HepG2 (cell line): ENCODE data around the gene WDR47. TPM values are rescaled to one million over a fixed set of nuclear protein-coding genes. Genes with fewer than 3 reads are reported as not detected.
A peak's percentile ranks its signal among the peaks of the same experiment; 100 is the strongest.

ENCODE experiments used
- RFX5 ChIP-seq: IDR thresholded peaks from 2 replicates; pipeline ENCODE4 v1.6.1; 2011; ENCODE audit warnings: low read depth, low read length, improper control_type of control experiment
- SRSF4 ChIP-seq: fragments of 200-400 bp; formaldehyde crosslinking; IDR thresholded peaks from one replicate; pipeline ENCODE4 v1.6.1; 2018; ENCODE audit warnings: mild to moderate bottlenecking, low read depth, low read length, moderate library complexity; ENCODE audit not compliant: poor library complexity, severe bottlenecking
- SRSF9 ChIP-seq: fragments of 200-400 bp; formaldehyde crosslinking; IDR thresholded peaks from 2 replicates; pipeline ENCODE4 v1.6.1; 2018; ENCODE audit warnings: borderline replicate concordance, mild to moderate bottlenecking, low read depth, low read length; ENCODE audit not compliant: insufficient read depth, poor library complexity, severe bottlenecking
- ZNF451 ChIP-seq: sonication (generic); formaldehyde crosslinking; IDR thresholded peaks from 2 replicates; pipeline ENCODE4 v1.5.0; 2020; ENCODE audit warnings: mild to moderate bottlenecking, missing genetic modification reagents
- ZNF75D ChIP-seq: sonication (generic); formaldehyde crosslinking; IDR thresholded peaks from 2 replicates; pipeline ENCODE4 v1.8.1; 2023; ENCODE audit warnings: missing genetic modification reagents, mild to moderate bottlenecking, borderline replicate concordance
- ZNF766 ChIP-seq: sonication (generic); formaldehyde crosslinking; IDR thresholded peaks from 2 replicates; pipeline ENCODE4 v1.5.0; 2020; ENCODE audit warnings: missing genetic modification reagents, borderline replicate concordance
- ZNF782 ChIP-seq: sonication (generic); formaldehyde crosslinking; IDR thresholded peaks from 2 replicates; pipeline ENCODE4 v1.4.0; 2020; ENCODE audit warnings: missing genetic modification reagents, mild to moderate bottlenecking, borderline replicate concordance
- ZSCAN22 ChIP-seq: sonication (generic); formaldehyde crosslinking; IDR thresholded peaks from 2 replicates; pipeline ENCODE4 v1.4.0; 2020; ENCODE audit warnings: mild to moderate bottlenecking, missing genetic modification reagents
- polyA plus RNA-seq, 8 experiments: library from polyadenylated mRNA; depleted of rRNA in 3 of 8; stranded (reverse) in 7 of 8; unstranded in 1 of 8; fragments of >200 nt; fragmentation: Illumina TruSeq in 4 of 8; extraction: Trizol in 4 of 8; gene quantifications; 2 replicates each; pipeline versions ENCODE4 v1.2.1 to v1.2.3, GENCODE V29; 2011 to 2016; ENCODE audit warnings: low read depth in 4 of 8, missing spikeins in 1 of 8, mixed read lengths in 1 of 8; ENCODE audit not compliant: insufficient read depth in 1 of 8
- total RNA-seq, 5 experiments: library from RNA; depleted of rRNA; stranded (reverse); fragments of >200 nt; fragmentation: Illumina TruSeq; extraction: Trizol; gene quantifications; 2 replicates each; pipeline ENCODE4 v1.2.3, GENCODE V29; 2016; ENCODE audit warnings: low read depth in 1 of 5
- TF ChIP-seq, protein P1 (sequence below): sonication (generic); formaldehyde crosslinking; IDR thresholded peaks from 2 replicates; pipeline ENCODE4 v1.4.0; 2020; ENCODE audit warnings: missing genetic modification reagents, borderline replicate concordance
- TF ChIP-seq, protein P2 (sequence below): sonication (generic); formaldehyde crosslinking; IDR thresholded peaks from 2 replicates; pipeline ENCODE4 v1.4.0; 2020; ENCODE audit warnings: mild to moderate bottlenecking, missing genetic modification reagents
- TF ChIP-seq, protein P3 (sequence below): sonication (generic); formaldehyde crosslinking; IDR thresholded peaks from 2 replicates; pipeline ENCODE4 v1.4.0; 2020; ENCODE audit warnings: mild to moderate bottlenecking, missing genetic modification reagents, borderline replicate concordance
- TF ChIP-seq, protein P4 (sequence below): sonication (generic); formaldehyde crosslinking; IDR thresholded peaks from 2 replicates; pipeline ENCODE4 v1.4.0; 2020; ENCODE audit warnings: missing genetic modification reagents, borderline replicate concordance

The WDR47 gene
- total and polyA plus RNA-seq, 2 of the 13 experiments (the other 11 are each of a cell fraction or from before 2014, with no cell fraction given): 4.3 to 5.9 TPM

DNA sequence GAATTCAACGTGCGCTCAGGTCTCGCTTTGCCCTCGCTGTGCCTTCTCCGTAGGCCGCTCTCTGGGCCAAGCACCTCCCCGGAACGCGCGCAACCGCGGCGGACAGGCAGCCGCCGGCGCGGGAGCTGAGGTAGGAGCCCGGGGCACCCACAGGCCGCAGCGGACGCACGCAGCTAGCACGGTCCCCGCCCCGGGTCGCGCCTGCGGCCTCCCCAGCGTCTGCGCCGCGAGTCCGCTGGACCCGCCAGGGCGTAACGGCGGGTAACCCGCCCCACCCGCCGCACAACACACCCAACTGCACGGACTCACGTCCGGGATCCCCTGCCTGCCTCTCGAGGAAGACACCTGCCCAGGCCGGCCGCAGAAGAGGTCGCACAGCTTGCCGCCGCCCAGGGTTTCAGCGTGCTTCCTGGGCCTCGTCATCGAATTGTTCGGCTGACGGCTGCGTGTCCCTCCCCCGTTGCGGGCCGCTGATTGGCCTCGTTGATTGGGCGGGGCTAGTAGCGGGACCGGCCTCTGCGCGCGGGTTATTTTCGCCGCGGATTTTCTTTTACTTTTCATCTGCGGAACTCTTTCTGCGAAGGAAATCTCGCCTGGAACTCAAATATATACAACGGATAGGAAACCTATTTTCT, 78.7 kb downstream of the WDR47 start, which contains the start of gene CLCC1 (continued):
- TF ChIP-seq, protein P1, sequence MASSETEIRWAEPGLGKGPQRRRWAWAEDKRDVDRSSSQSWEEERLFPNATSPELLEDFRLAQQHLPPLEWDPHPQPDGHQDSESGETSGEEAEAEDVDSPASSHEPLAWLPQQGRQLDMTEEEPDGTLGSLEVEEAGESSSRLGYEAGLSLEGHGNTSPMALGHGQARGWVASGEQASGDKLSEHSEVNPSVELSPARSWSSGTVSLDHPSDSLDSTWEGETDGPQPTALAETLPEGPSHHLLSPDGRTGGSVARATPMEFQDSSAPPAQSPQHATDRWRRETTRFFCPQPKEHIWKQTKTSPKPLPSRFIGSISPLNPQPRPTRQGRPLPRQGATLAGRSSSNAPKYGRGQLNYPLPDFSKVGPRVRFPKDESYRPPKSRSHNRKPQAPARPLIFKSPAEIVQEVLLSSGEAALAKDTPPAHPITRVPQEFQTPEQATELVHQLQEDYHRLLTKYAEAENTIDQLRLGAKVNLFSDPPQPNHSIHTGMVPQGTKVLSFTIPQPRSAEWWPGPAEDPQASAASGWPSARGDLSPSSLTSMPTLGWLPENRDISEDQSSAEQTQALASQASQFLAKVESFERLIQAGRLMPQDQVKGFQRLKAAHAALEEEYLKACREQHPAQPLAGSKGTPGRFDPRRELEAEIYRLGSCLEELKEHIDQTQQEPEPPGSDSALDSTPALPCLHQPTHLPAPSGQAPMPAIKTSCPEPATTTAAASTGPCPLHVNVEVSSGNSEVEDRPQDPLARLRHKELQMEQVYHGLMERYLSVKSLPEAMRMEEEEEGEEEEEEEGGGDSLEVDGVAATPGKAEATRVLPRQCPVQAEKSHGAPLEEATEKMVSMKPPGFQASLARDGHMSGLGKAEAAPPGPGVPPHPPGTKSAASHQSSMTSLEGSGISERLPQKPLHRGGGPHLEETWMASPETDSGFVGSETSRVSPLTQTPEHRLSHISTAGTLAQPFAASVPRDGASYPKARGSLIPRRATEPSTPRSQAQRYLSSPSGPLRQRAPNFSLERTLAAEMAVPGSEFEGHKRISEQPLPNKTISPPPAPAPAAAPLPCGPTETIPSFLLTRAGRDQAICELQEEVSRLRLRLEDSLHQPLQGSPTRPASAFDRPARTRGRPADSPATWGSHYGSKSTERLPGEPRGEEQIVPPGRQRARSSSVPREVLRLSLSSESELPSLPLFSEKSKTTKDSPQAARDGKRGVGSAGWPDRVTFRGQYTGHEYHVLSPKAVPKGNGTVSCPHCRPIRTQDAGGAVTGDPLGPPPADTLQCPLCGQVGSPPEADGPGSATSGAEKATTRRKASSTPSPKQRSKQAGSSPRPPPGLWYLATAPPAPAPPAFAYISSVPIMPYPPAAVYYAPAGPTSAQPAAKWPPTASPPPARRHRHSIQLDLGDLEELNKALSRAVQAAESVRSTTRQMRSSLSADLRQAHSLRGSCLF (CRISPR knock-in tag): no peak
- TF ChIP-seq ZNF782: no peak
- no peak for TF ChIP-seq ZNF766 (CRISPR knock-in tag)
- TF ChIP-seq ZNF75D (CRISPR knock-in tag): no peak
- no peak for TF ChIP-seq SRSF4
- TF ChIP-seq, protein P2, sequence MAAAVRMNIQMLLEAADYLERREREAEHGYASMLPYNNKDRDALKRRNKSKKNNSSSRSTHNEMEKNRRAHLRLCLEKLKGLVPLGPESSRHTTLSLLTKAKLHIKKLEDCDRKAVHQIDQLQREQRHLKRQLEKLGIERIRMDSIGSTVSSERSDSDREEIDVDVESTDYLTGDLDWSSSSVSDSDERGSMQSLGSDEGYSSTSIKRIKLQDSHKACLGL (CRISPR knock-in tag): peak; percentile 95
- TF ChIP-seq RFX5: no peak
- TF ChIP-seq, protein P3, sequence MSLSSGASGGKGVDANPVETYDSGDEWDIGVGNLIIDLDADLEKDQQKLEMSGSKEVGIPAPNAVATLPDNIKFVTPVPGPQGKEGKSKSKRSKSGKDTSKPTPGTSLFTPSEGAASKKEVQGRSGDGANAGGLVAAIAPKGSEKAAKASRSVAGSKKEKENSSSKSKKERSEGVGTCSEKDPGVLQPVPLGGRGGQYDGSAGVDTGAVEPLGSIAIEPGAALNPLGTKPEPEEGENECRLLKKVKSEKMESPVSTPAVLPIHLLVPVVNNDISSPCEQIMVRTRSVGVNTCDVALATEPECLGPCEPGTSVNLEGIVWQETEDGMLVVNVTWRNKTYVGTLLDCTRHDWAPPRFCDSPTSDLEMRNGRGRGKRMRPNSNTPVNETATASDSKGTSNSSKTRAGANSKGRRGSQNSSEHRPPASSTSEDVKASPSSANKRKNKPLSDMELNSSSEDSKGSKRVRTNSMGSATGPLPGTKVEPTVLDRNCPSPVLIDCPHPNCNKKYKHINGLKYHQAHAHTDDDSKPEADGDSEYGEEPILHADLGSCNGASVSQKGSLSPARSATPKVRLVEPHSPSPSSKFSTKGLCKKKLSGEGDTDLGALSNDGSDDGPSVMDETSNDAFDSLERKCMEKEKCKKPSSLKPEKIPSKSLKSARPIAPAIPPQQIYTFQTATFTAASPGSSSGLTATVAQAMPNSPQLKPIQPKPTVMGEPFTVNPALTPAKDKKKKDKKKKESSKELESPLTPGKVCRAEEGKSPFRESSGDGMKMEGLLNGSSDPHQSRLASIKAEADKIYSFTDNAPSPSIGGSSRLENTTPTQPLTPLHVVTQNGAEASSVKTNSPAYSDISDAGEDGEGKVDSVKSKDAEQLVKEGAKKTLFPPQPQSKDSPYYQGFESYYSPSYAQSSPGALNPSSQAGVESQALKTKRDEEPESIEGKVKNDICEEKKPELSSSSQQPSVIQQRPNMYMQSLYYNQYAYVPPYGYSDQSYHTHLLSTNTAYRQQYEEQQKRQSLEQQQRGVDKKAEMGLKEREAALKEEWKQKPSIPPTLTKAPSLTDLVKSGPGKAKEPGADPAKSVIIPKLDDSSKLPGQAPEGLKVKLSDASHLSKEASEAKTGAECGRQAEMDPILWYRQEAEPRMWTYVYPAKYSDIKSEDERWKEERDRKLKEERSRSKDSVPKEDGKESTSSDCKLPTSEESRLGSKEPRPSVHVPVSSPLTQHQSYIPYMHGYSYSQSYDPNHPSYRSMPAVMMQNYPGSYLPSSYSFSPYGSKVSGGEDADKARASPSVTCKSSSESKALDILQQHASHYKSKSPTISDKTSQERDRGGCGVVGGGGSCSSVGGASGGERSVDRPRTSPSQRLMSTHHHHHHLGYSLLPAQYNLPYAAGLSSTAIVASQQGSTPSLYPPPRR (CRISPR knock-in tag): peak; percentile 25
- no peak for TF ChIP-seq ZSCAN22 (CRISPR knock-in tag)
- TF ChIP-seq, protein P4, sequence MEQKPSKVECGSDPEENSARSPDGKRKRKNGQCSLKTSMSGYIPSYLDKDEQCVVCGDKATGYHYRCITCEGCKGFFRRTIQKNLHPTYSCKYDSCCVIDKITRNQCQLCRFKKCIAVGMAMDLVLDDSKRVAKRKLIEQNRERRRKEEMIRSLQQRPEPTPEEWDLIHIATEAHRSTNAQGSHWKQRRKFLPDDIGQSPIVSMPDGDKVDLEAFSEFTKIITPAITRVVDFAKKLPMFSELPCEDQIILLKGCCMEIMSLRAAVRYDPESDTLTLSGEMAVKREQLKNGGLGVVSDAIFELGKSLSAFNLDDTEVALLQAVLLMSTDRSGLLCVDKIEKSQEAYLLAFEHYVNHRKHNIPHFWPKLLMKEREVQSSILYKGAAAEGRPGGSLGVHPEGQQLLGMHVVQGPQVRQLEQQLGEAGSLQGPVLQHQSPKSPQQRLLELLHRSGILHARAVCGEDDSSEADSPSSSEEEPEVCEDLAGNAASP (CRISPR knock-in tag): no peak
- no peak for TF ChIP-seq SRSF9
- TF ChIP-seq ZNF451 (CRISPR knock-in tag): peak; percentile 76; the same call in 1 of the 2 replicates
